CD4-positive, CD25-positive, alpha-beta regulatory T cell (primary cell): ENCODE results near the gene MMS19. TPM values are rescaled to one million over a fixed set of nuclear protein-coding genes. Genes with fewer than 3 reads are reported as not detected.
"Not testable (repeated sequence)": the region's sequence is repeated elsewhere in the genome, so short reads cannot be mapped to it uniquely, and the experiment has no call there.

ENCODE experiments used
- ATAC-seq, 2 donors: fragments of 150-1000 bp; cut with Tn5 transposase; one replicate each; pipeline ENCODE4 v1.10.0; 2021; ENCODE audit warnings: low read depth in 2 of 2, moderate number of reproducible peaks in 2 of 2, moderate library complexity in 1 of 2
- DNase-seq, 3 donors: peaks; one replicate each; pipeline versions ENCODE4 v3.0.0 to v3.0.0-alpha.2; 2012 to 2022; ENCODE audit warnings: mixed read lengths in 1 of 3
- H3K27ac ChIP-seq: one replicate; pipeline ENCODE4 v1.7.0; 2013; ENCODE audit warnings: mild to moderate bottlenecking, low read length; ENCODE audit not compliant: insufficient read depth, poor library complexity, severe bottlenecking
- H3K27me3 ChIP-seq: one replicate; pipeline ENCODE4 v1.7.0; 2013; ENCODE audit warnings: low read length; ENCODE audit not compliant: control insufficient read depth, insufficient read depth
- H3K36me3 ChIP-seq: one replicate; pipeline ENCODE4 v1.7.0; 2013; ENCODE audit warnings: mild to moderate bottlenecking, low read length, moderate library complexity; ENCODE audit not compliant: control insufficient read depth, insufficient read depth
- H3K4me1 ChIP-seq: 2 replicates; pipeline ENCODE4 v1.7.0; 2013; ENCODE audit warnings: mild to moderate bottlenecking, low read length; ENCODE audit not compliant: insufficient read depth, control insufficient read depth, poor library complexity, severe bottlenecking
- H3K4me3 ChIP-seq: one replicate; pipeline ENCODE4 v1.7.0; 2013; ENCODE audit warnings: low read depth, mild to moderate bottlenecking, low read length, moderate library complexity
- H3K9me3 ChIP-seq, 2 experiments: 1 replicate in 1 of 2; 2 replicates in 1 of 2; pipeline ENCODE4 v1.7.0; 2013; ENCODE audit warnings: low read length in 2 of 2, mild to moderate bottlenecking in 1 of 2, moderate library complexity in 1 of 2; ENCODE audit not compliant: control insufficient read depth in 2 of 2
- H3K27ac Mint-ChIP-seq, 3 donors: one replicate each; pipeline ENCODE4 v1.8.0; 2020 to 2022; ENCODE audit warnings: mild to moderate bottlenecking in 3 of 3, mixed read lengths in 3 of 3, moderate library complexity in 2 of 3
- H3K27me3 Mint-ChIP-seq: one replicate; pipeline ENCODE4 v1.8.0; 2022; ENCODE audit warnings: mild to moderate bottlenecking, mixed read lengths
- H3K36me3 Mint-ChIP-seq: one replicate; pipeline ENCODE4 v1.8.0; 2020; ENCODE audit warnings: mixed read lengths
- H3K4me1 Mint-ChIP-seq, 4 donors: one replicate each; pipeline ENCODE4 v1.8.0; 2020 to 2022; ENCODE audit warnings: mixed read lengths in 4 of 4, mild to moderate bottlenecking in 1 of 4
- H3K4me3 Mint-ChIP-seq, 4 donors: one replicate each; pipeline ENCODE4 v1.8.0; 2020 to 2022; ENCODE audit warnings: mild to moderate bottlenecking in 4 of 4, mixed read lengths in 4 of 4, moderate library complexity in 3 of 4
- H3K9me3 Mint-ChIP-seq, 7 donors: one replicate each; pipeline ENCODE4 v1.8.0; 2020 to 2022; ENCODE audit warnings: mixed read lengths in 7 of 7, mild to moderate bottlenecking in 3 of 7, moderate library complexity in 2 of 7
- polyA plus RNA-seq, 4 donors: library from polyadenylated mRNA; unstranded; fragments of 300-500 nt; fragmentation: Illumina TruSeq; gene quantifications; one replicate each; pipeline ENCODE4 v1.2.3, GENCODE V29; 2021
- total RNA-seq: library from RNA; stranded (reverse); gene quantifications from one replicate; pipeline ENCODE4 v1.2.3, GENCODE V29; 2022

The MMS19 gene
- total and polyA plus RNA-seq, 5 donors from 2014 or later, result 26.7 to 59.6 (median 36.2) TPM

GRCh38 chr10:97482381-97482780 is 15.8 kb downstream of the MMS19 start:
- no peak overlapping the region for H3K4me3 Mint-ChIP-seq
- H3K4me1 Mint-ChIP-seq, result peaks cover 4 to 18% (median 8%) of the 10 kb centered on the region in 4 donors
- H3K36me3 Mint-ChIP-seq, result peaks cover 23% of the 10 kb centered on the region
- no peak overlapping the region for H3K27ac Mint-ChIP-seq
- no peaks in the 10 kb centered on the region for H3K4me1 ChIP-seq
- ATAC-seq, result no peak
- no peaks in the 10 kb centered on the region for H3K9me3 ChIP-seq
- H3K9me3 Mint-ChIP-seq, result no peaks in the 10 kb centered on the region
- H3K27me3 ChIP-seq, result no peaks in the 10 kb centered on the region
- DNase-seq, result no peak
- H3K36me3 ChIP-seq, result peaks cover 60% of the 10 kb centered on the region
- no peak overlapping the region for H3K27ac ChIP-seq
- H3K27me3 Mint-ChIP-seq, result no peaks in the 10 kb centered on the region
- no peak overlapping the region for H3K4me3 ChIP-seq

DNA sequence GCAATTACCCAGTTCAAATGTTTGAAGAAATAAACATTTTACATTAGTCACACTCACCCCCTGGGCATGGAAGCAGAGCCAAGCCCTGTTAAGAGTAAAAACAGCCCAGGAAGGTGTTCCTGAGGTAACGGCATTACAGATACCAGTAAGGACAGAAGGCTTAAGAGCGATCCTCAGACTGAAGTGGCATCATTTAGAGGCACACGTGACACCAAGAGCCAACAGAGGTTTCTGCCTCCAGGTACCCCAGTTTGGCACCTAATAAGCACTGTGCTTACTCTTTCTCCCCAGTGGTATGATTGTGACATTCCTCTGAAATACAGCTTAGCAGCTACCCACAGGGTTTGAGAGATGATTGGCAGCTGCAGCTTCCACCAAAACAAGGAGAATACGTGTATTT is 17.2 kb downstream of the MMS19 start:
- H3K27me3 ChIP-seq, result no peaks in the 10 kb centered on the region
- ATAC-seq, result no peak
- no peak overlapping the region for H3K4me3 Mint-ChIP-seq
- H3K4me3 ChIP-seq, result no peak overlapping the region
- H3K36me3 ChIP-seq, result peaks cover 73% of the 10 kb centered on the region
- no peaks in the 10 kb centered on the region for H3K4me1 ChIP-seq
- H3K9me3 Mint-ChIP-seq, result no peaks in the 10 kb centered on the region
- peaks cover 0 to 15% (median 3%) of the 10 kb centered on the region in 4 donors for H3K4me1 Mint-ChIP-seq
- H3K9me3 ChIP-seq, result no peaks in the 10 kb centered on the region
- no peak for DNase-seq
- peaks cover 35% of the 10 kb centered on the region for H3K36me3 Mint-ChIP-seq
- peak overlapping the region in 1 of 3 donors; percentile 43 for H3K27ac Mint-ChIP-seq
- no peaks in the 10 kb centered on the region for H3K27me3 Mint-ChIP-seq
- H3K27ac ChIP-seq, result no peak overlapping the region

GRCh38 chr10:97479939-97480338 is 18.3 kb downstream of the MMS19 start:
- DNase-seq (no peak), ATAC-seq (no peak)
- Histone ChIP-seq H3K4me3 (no peak overlapping the region), H3K27ac (no peak overlapping the region), H3K9me3 (no peaks in the 10 kb centered on the region), H3K27me3 (no peaks in the 10 kb centered on the region), H3K4me1 (no peaks in the 10 kb centered on the region), H3K36me3 (peaks cover 81% of the 10 kb centered on the region)
- no peaks in the 10 kb centered on the region for H3K27me3 Mint-ChIP-seq
- no peak overlapping the region for H3K4me3 Mint-ChIP-seq
- peaks cover 0 to 9% (median 0%) of the 10 kb centered on the region in 4 donors for H3K4me1 Mint-ChIP-seq
- peaks cover 40% of the 10 kb centered on the region for H3K36me3 Mint-ChIP-seq
- no peak overlapping the region for H3K27ac Mint-ChIP-seq
- peaks cover 0 to 1% (median 0%) of the 10 kb centered on the region in 7 donors for H3K9me3 Mint-ChIP-seq

GRCh38 chr10:97479410-97479809 is 18.8 kb downstream of the MMS19 start:
- not testable (repeated sequence) for ATAC-seq, H3K9me3 Mint-ChIP-seq, H3K27me3 ChIP-seq, H3K27me3 Mint-ChIP-seq, H3K27ac ChIP-seq, H3K4me3 Mint-ChIP-seq, H3K4me1 Mint-ChIP-seq, H3K9me3 ChIP-seq, DNase-seq, H3K4me3 ChIP-seq, H3K4me1 ChIP-seq
- peak overlapping the region in 1 of 3 donors; percentile 60 for H3K27ac Mint-ChIP-seq
- peaks cover 44% of the 10 kb centered on the region for H3K36me3 Mint-ChIP-seq
- peaks cover 84% of the 10 kb centered on the region for H3K36me3 ChIP-seq

DNA sequence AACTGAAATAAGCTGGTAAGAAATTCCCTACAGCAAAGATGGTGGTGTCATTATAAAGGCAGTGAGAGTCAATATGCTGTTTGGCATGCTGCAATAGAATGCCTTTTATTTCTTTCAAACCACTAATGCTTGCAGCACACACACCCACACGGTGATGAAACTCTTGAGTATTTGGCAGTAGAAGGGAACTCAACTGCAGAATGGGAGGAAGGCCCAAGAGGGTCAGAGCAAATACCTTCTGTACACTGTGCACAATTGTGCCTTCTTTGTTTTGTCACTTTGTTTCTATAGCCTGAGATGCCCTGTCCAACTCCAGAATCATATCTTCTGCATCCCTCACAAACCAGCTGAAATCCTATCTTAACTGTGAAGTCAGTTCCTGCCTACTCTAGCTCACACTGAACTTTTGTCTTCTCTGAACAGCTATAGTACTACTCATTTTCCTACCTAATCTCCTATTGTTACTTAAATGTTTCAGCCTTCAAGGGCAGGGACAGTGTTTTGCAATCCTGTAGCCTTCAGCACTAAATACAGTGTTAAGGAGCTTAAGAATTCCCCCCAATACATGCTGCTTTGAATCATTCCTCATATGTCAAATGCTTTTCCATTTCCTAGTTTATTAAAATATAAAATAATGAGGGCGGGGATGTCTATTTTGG is 22.2 kb downstream of the MMS19 start:
- no peak overlapping the region for H3K4me3 Mint-ChIP-seq

DNA sequence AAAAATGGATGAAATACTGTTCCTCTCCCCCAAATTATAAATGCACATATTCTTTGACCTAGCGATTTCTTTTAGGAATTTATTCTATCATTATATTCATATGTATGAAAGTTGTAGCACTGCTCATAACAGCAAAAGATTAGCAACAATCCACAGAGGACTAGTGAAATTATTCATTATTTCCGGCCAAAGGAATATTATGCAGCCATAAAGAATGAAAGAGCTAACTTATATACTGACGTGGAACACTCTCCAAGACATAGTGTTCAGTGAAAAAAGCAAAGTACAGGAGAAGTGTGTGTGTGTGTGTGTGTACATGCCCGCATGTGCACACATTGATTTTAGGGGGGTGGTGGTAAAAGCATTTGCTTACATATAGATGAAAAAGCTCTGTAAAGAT is 23.3 kb downstream of the MMS19 start:
- H3K4me1 Mint-ChIP-seq, result peaks cover 0 to 4% (median 0%) of the 10 kb centered on the region in 4 donors

More for the DNA sequence above, 22.2 kb downstream of the MMS19 start:
- Histone ChIP-seq H3K9me3 (no peaks in the 10 kb centered on the region), H3K36me3 (peaks cover 84% of the 10 kb centered on the region), H3K4me1 (no peaks in the 10 kb centered on the region), H3K4me3 (no peak overlapping the region), H3K27ac (no peak overlapping the region), H3K27me3 (no peaks in the 10 kb centered on the region)
- no peak overlapping the region for H3K27ac Mint-ChIP-seq
- peaks cover 0 to 2% (median 0%) of the 10 kb centered on the region in 7 donors for H3K9me3 Mint-ChIP-seq
- H3K27me3 Mint-ChIP-seq, result no peaks in the 10 kb centered on the region
- H3K4me1 Mint-ChIP-seq, result peaks cover 0 to 6% (median 0%) of the 10 kb centered on the region in 4 donors
- ATAC-seq, result no peak
- DNase-seq, result no peak
- peaks cover 58% of the 10 kb centered on the region for H3K36me3 Mint-ChIP-seq

GRCh38 chr10:97468781-97469180 is 29.4 kb downstream of the MMS19 start:
- Mint-ChIP-seq H3K27ac (peak overlapping the region in 2 of 3 donors; percentile 16 to 74), H3K36me3 (peaks cover 21% of the 10 kb centered on the region)
- H3K9me3 Mint-ChIP-seq, H3K4me1 Mint-ChIP-seq, H3K4me3 Mint-ChIP-seq, H3K27ac ChIP-seq, H3K4me3 ChIP-seq, H3K27me3 ChIP-seq, H3K4me1 ChIP-seq, H3K9me3 ChIP-seq, H3K27me3 Mint-ChIP-seq, DNase-seq, ATAC-seq: not testable (repeated sequence)
- peaks cover 79% of the 10 kb centered on the region for H3K36me3 ChIP-seq

More for the DNA sequence above, 23.3 kb downstream of the MMS19 start:
- Mint-ChIP-seq H3K4me3 (no peak overlapping the region), H3K27ac (peak overlapping the region in 1 of 3 donors; percentile 14), H3K27me3 (no peaks in the 10 kb centered on the region), H3K36me3 (peaks cover 50% of the 10 kb centered on the region), H3K9me3 (peaks cover 0 to 2% (median 0%) of the 10 kb centered on the region in 7 donors)
- Histone ChIP-seq H3K36me3 (peaks cover 83% of the 10 kb centered on the region), H3K4me3 (no peak overlapping the region), H3K27ac (no peak overlapping the region), H3K27me3 (no peaks in the 10 kb centered on the region), H3K9me3 (no peaks in the 10 kb centered on the region), H3K4me1 (no peaks in the 10 kb centered on the region)
- ATAC-seq, result no peak
- DNase-seq, result no peak

- Mint-ChIP-seq H3K4me1 (peaks cover 0 to 4% (median 0%) of the 10 kb centered on the region in 4 donors), H3K27me3 (no peaks in the 10 kb centered on the region), H3K36me3 (peaks cover 19% of the 10 kb centered on the region), H3K4me3 (no peak overlapping the region), H3K27ac (peak overlapping the region in 1 of 3 donors; percentile 74), H3K9me3 (no peaks in the 10 kb centered on the region)
- no peak overlapping the region for H3K27ac ChIP-seq
- peaks cover 79% of the 10 kb centered on the region for H3K36me3 ChIP-seq
- no peak overlapping the region for H3K4me3 ChIP-seq
- no peaks in the 10 kb centered on the region for H3K27me3 ChIP-seq
- ATAC-seq, result no peak
- no peaks in the 10 kb centered on the region for H3K9me3 ChIP-seq
- DNase-seq, result peak in 1 of 3 donors; percentile 43
- no peaks in the 10 kb centered on the region for H3K4me1 ChIP-seq
Measured at GRCh38 chr10:97468162-97468561, 30.1 kb downstream of the MMS19 start.
